H1 (cell line): Measurements from ENCODE around the gene HS3ST6. TPM values are rescaled to one million over a fixed set of nuclear protein-coding genes. Genes with fewer than 3 reads are reported as not detected.

ENCODE experiments used
- CTCF ChIA-PET: fragments of 300-600 bp; sonication (Branson Sonifier 250); formaldehyde crosslinking; loops from one replicate; lab custom pipeline; 2021; ENCODE audit not compliant: partially characterized antibody; lab: Charles Lee
- POLR2A ChIA-PET: fragments of 300-600 bp; sonication (Branson Sonifier 250); formaldehyde crosslinking; loops from one replicate; lab custom pipeline; 2021; ENCODE audit warnings: inconsistent platforms; ENCODE audit not compliant: partially characterized antibody; lab: Charles Lee
- DNase-seq, 2 experiments: peaks; one replicate each; pipeline versions ENCODE4 v3.0.0 to v3.0.0-alpha.2; 2010 to 2022; ENCODE audit warnings: low spot score in 2 of 2, low read depth in 1 of 2, mixed read lengths in 1 of 2
- FAIRE-seq: peaks from 2 replicates; lab custom pipeline; 2011; peaks lifted over from hg19 to GRCh38; lab: Jason Lieb, UNC
- H2AFZ ChIP-seq: 2 replicates; pipeline ENCODE4 v1.8.1; 2012; ENCODE audit warnings: low read length, inconsistent platforms
- H2AK5ac ChIP-seq: 2 replicates; pipeline ENCODE4 v1.6.1; 2013; ENCODE audit warnings: low read depth, low read length
- H2BK120ac ChIP-seq: replicated peaks from 2 replicates; pipeline ENCODE3; 2013; ENCODE audit warnings: low read depth, low read length, inconsistent platforms
- H2BK12ac ChIP-seq: 2 replicates; pipeline ENCODE4 v1.6.1; 2013; ENCODE audit warnings: low read depth, low read length
- H2BK15ac ChIP-seq: 2 replicates; pipeline ENCODE4 v1.6.1; 2013; ENCODE audit warnings: low read length
- H2BK20ac ChIP-seq: 2 replicates; pipeline ENCODE4 v1.6.1; 2013; ENCODE audit warnings: low read length
- H2BK5ac ChIP-seq: 2 replicates; pipeline ENCODE4 v1.6.1; 2013; ENCODE audit warnings: low read depth, low read length
- H3K14ac ChIP-seq: 2 replicates; pipeline ENCODE4 v1.6.1; 2013; ENCODE audit warnings: inconsistent platforms; ENCODE audit not compliant: insufficient read length
- H3K18ac ChIP-seq: 2 replicates; pipeline ENCODE4 v1.6.1; 2013; ENCODE audit warnings: low read length; ENCODE audit errors: extremely low read depth
- H3K23ac ChIP-seq: 2 replicates; pipeline ENCODE4 v1.6.1; 2013; ENCODE audit warnings: inconsistent platforms; ENCODE audit not compliant: insufficient read length
- H3K23me2 ChIP-seq: 2 replicates; pipeline ENCODE4 v1.6.1; 2013; ENCODE audit warnings: low read depth, low read length
- H3K27ac ChIP-seq: 2 replicates; pipeline ENCODE4 v1.6.1; 2011; ENCODE audit warnings: low read depth, low read length, inconsistent platforms
- H3K27me3 ChIP-seq, 4 experiments: replicated peaks in 1 of 4; 1 replicate in 1 of 4; 2 replicates in 3 of 4; pipeline versions ENCODE4 v1.6.1 to v1.8.1; 2011 to 2013; ENCODE audit warnings: low read length in 3 of 4, mild to moderate bottlenecking in 3 of 4, inconsistent platforms in 2 of 4, mixed read lengths in 2 of 4, moderate library complexity in 1 of 4; ENCODE audit not compliant: control insufficient read depth in 3 of 4, insufficient read depth in 3 of 4; ENCODE audit errors: extremely low read depth in 1 of 4
- H3K36me3 ChIP-seq, 4 experiments: 2 replicates each; pipeline versions ENCODE4 v1.6.1 to v1.8.1; 2011 to 2013; ENCODE audit warnings: mild to moderate bottlenecking in 4 of 4, low read length in 3 of 4, moderate library complexity in 2 of 4, control low read depth in 1 of 4, inconsistent platforms in 1 of 4; ENCODE audit not compliant: insufficient read depth in 4 of 4, control insufficient read depth in 2 of 4
- H3K4ac ChIP-seq: replicated peaks from 2 replicates; pipeline ENCODE3; 2013; ENCODE audit warnings: low read length, low read depth, mixed read lengths, inconsistent platforms; ENCODE audit not compliant: insufficient read length
- H3K4me1 ChIP-seq, 4 experiments: replicated peaks in 1 of 4; 1 replicate in 1 of 4; 2 replicates in 3 of 4; pipeline versions ENCODE4 v1.6.1 to v1.8.1; 2011 to 2013; ENCODE audit warnings: low read length in 3 of 4, inconsistent platforms in 2 of 4, mixed read lengths in 1 of 4; ENCODE audit not compliant: insufficient read depth in 4 of 4, control insufficient read depth in 3 of 4
- H3K4me2 ChIP-seq, 2 experiments: 2 replicates each; pipeline versions ENCODE4 v1.6.1 to v1.8.1; 2011 to 2013; ENCODE audit warnings: low read depth in 2 of 2, low read length in 2 of 2, control low read depth in 1 of 2, inconsistent platforms in 1 of 2, mild to moderate bottlenecking in 1 of 2; ENCODE audit not compliant: insufficient read depth in 1 of 2
- H3K4me3 ChIP-seq, 4 experiments: fragments of 200-600, 300-600 bp in 1 of 4; sonication (generic), shearing (Covaris generic), sonication (Bioruptor Twin) in 1 of 4; 2 replicates each; pipeline versions ENCODE4 v1.5.1 to v1.8.1; 2011 to 2016; ENCODE audit warnings: low read length in 4 of 4, low read depth in 3 of 4, control low read depth in 2 of 4, inconsistent platforms in 2 of 4, mild to moderate bottlenecking in 2 of 4, mixed read lengths in 1 of 4, moderate library complexity in 1 of 4; ENCODE audit not compliant: insufficient read depth in 2 of 4; ENCODE audit errors: extremely low read depth in 1 of 4
- H3K56ac ChIP-seq: replicated peaks from 2 replicates; pipeline ENCODE3; 2013; ENCODE audit warnings: low read depth, mild to moderate bottlenecking, mixed read lengths, low read length, inconsistent platforms; ENCODE audit not compliant: insufficient read length
- H3K79me1 ChIP-seq: 2 replicates; pipeline ENCODE4 v1.6.1; 2013; ENCODE audit warnings: low read depth, low read length, control low read depth
- H3K79me2 ChIP-seq, 2 experiments: 2 replicates each; pipeline versions ENCODE4 v1.6.1 to v1.8.1; 2012 to 2013; ENCODE audit warnings: low read length in 2 of 2, mild to moderate bottlenecking in 2 of 2, inconsistent platforms in 1 of 2; ENCODE audit not compliant: insufficient read depth in 2 of 2, control insufficient read depth in 1 of 2
- H3K9ac ChIP-seq, 4 experiments: replicated peaks in 1 of 4; 1 replicate in 1 of 4; 2 replicates in 3 of 4; pipeline versions ENCODE4 v1.6.1 to v1.8.1; 2011 to 2013; ENCODE audit warnings: low read depth in 3 of 4, low read length in 3 of 4, control low read depth in 2 of 4, mild to moderate bottlenecking in 2 of 4, moderate library complexity in 2 of 4, inconsistent platforms in 1 of 4; ENCODE audit errors: extremely low read depth in 1 of 4
- H3K9me3 ChIP-seq, 2 experiments: 2 replicates each; pipeline versions ENCODE4 v1.6.1 to v1.8.1; 2012 to 2013; ENCODE audit warnings: mild to moderate bottlenecking in 2 of 2, moderate library complexity in 2 of 2, control low read depth in 1 of 2, inconsistent platforms in 1 of 2, low read depth in 1 of 2, low read length in 1 of 2, mixed read lengths in 1 of 2; ENCODE audit not compliant: insufficient read depth in 2 of 2
- H4K20me1 ChIP-seq, 2 experiments: replicated peaks in 1 of 2; 2 replicates each; pipeline versions ENCODE3 to v1.8.1; 2011 to 2013; ENCODE audit warnings: inconsistent platforms in 2 of 2, low read length in 2 of 2, mild to moderate bottlenecking in 1 of 2; ENCODE audit not compliant: insufficient read depth in 2 of 2, control insufficient read depth in 1 of 2
- H4K5ac ChIP-seq: 2 replicates; pipeline ENCODE4 v1.6.1; 2013; ENCODE audit warnings: low read length, low read depth, mixed read lengths, inconsistent platforms; ENCODE audit not compliant: insufficient read length
- H4K8ac ChIP-seq: 2 replicates; pipeline ENCODE4 v1.8.0; 2013; ENCODE audit warnings: mild to moderate bottlenecking, moderate library complexity, low read length, inconsistent platforms; ENCODE audit not compliant: insufficient read depth; ENCODE audit errors: extremely low read depth
- H4K91ac ChIP-seq: replicated peaks from 2 replicates; pipeline ENCODE3; 2013; ENCODE audit warnings: low read length, mixed read lengths, inconsistent platforms; ENCODE audit not compliant: insufficient read length
- BRCA1 ChIP-seq: IDR thresholded peaks from 2 replicates; pipeline ENCODE4 v1.6.1; 2012; ENCODE audit warnings: low read depth, low read length, improper control_type of control experiment
- CHD1 ChIP-seq: IDR thresholded peaks from 2 replicates; pipeline ENCODE4 v1.6.1; 2012; ENCODE audit warnings: low read depth, low read length, improper control_type of control experiment
- CREB1 ChIP-seq: IDR thresholded peaks from 2 replicates; pipeline ENCODE4 v1.6.1; 2012; ENCODE audit warnings: inconsistent platforms
- EP300 ChIP-seq, 2 experiments: IDR thresholded peaks; 1 replicate in 1 of 2; 2 replicates in 1 of 2; pipeline ENCODE4 v1.6.1; 2011 to 2012; ENCODE audit warnings: low read depth in 2 of 2, low read length in 2 of 2, mild to moderate bottlenecking in 2 of 2, borderline replicate concordance in 1 of 2, inconsistent platforms in 1 of 2, moderate library complexity in 1 of 2
- GTF2F1 ChIP-seq: IDR thresholded peaks from 2 replicates; pipeline ENCODE4 v1.6.1; 2012; ENCODE audit warnings: low read depth, low read length, improper control_type of control experiment, borderline replicate concordance
- HDAC2 ChIP-seq, 2 experiments: fragments of 300-600 bp in 1 of 2; sonication (generic) in 1 of 2; IDR thresholded peaks; 2 replicates each; pipeline ENCODE4 v1.6.1; 2011 to 2012; ENCODE audit warnings: low read depth in 2 of 2, low read length in 2 of 2, mild to moderate bottlenecking in 2 of 2, moderate library complexity in 2 of 2, borderline replicate concordance in 1 of 2, inconsistent platforms in 1 of 2
- JUND ChIP-seq: IDR thresholded peaks from 2 replicates; pipeline ENCODE4 v1.6.1; 2011; ENCODE audit warnings: mild to moderate bottlenecking, improper control_type of control experiment, low read length
- MAFK ChIP-seq: IDR thresholded peaks from 2 replicates; pipeline ENCODE4 v1.6.1; 2012; ENCODE audit warnings: low read depth, mild to moderate bottlenecking, improper control_type of control experiment, low read length
- SP2 ChIP-seq: IDR thresholded peaks from 2 replicates; pipeline ENCODE4 v1.6.1; 2012; ENCODE audit warnings: mild to moderate bottlenecking, low read length, inconsistent platforms
- TBP ChIP-seq: IDR thresholded peaks from 2 replicates; pipeline ENCODE4 v1.6.1; 2011; ENCODE audit warnings: low read depth, low read length, improper control_type of control experiment
- TEAD4 ChIP-seq: IDR thresholded peaks from 2 replicates; pipeline ENCODE4 v1.6.1; 2012; ENCODE audit warnings: low read depth, low read length, inconsistent platforms, mixed read lengths
- WGBS, 2 experiments: shearing (Covaris generic) in 1 of 2; methylation state at CpG; one replicate each; pipeline versions ENCODE4 v1.1.6 to v1.1.7; 2013 to 2015; ENCODE audit warnings: low lambda C conversion rate in 2 of 2, mixed read lengths in 2 of 2, inconsistent platforms in 1 of 2, low coverage in 1 of 2, missing lambda C conversion rate in 1 of 2; ENCODE audit not compliant: insufficient replicate concordance in 2 of 2, insufficient coverage in 1 of 2, insufficient read length in 1 of 2; ENCODE audit errors: extremely low coverage in 1 of 2, missing lambda C conversion rate in 1 of 2; 5-methylcytosine and 5-hydroxymethylcytosine counted together
- polyA plus RNA-seq, 7 experiments: library from polyadenylated mRNA; depleted of rRNA in 3 of 7; stranded (reverse) in 5 of 7; unstranded in 2 of 7; fragments of >200 nt in 5 of 7; fragments of 200-250 nt in 2 of 7; gene quantifications; 1 replicate in 5 of 7; 2 replicates in 1 of 7; 4 replicates in 1 of 7; pipeline versions ENCODE4 v1.2.1 to v1.2.3, GENCODE V29; 2011 to 2013; ENCODE audit warnings: missing spikeins in 2 of 7, mixed read lengths in 2 of 7
- total RNA-seq: library from RNA; stranded (reverse); fragmentation: NEBNext Ultra II Directional; extraction: Animal tissue kit (Norgen Biotek cat#: 25700); gene quantifications from 2 replicates; pipeline ENCODE4 v1.2.1, GENCODE V29; 2021
- TF ChIP-seq, protein P1 (sequence below), 3 experiments: IDR thresholded peaks; 1 replicate in 2 of 3; 2 replicates in 1 of 3; pipeline versions ENCODE4 v1.5.1 to v1.6.1; 2011; ENCODE audit warnings: low read length in 3 of 3, mild to moderate bottlenecking in 3 of 3, inconsistent platforms in 2 of 3, low read depth in 1 of 3, moderate library complexity in 1 of 3; ENCODE audit not compliant: insufficient read depth in 1 of 3; ENCODE audit errors: control extremely low read depth in 1 of 3

Gene HS3ST6
- total and polyA plus RNA-seq, 2 of the 8 experiments (the other 6 are each of a cell fraction or from before 2014, with no cell fraction given) = 0.36 to 0.39 TPM

DNA sequence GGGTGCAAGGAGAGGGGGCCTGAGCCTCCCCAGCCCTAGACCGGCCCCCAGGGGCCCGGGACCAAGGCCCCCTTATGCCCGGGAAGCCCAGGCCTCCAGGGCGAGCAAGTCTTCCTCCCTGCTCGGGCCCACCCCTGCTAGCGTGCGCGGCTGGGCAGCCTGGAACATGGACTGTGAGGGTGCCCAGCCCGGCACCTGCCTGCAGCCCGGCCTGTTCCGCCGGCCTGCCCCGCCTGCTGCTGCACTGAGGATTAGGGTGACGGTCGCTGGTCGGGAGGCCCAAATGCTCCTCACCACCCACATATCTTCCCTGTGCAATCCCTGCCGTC is 6.0 kb downstream of the HS3ST6 start:
- Histone ChIP-seq H3K56ac (no peak overlapping the region), H2BK20ac (no peak overlapping the region), H2BK15ac (no peak overlapping the region), H2AK5ac (no peak overlapping the region), H3K79me1 (no peaks in the 10 kb centered on the region), H3K4me1 (peaks cover 0 to 38% (median 14%) of the 10 kb centered on the region in 4 experiments; a peak in 6 of 7 replicates), H3K23me2 (no peaks in the 10 kb centered on the region), H2BK12ac (no peak overlapping the region), H3K4me2 (no peak overlapping the region), H4K8ac (no peak overlapping the region; the same call in 1 of the 2 replicates)
- no peak for TF ChIP-seq MAFK
- TF ChIP-seq, protein P1, sequence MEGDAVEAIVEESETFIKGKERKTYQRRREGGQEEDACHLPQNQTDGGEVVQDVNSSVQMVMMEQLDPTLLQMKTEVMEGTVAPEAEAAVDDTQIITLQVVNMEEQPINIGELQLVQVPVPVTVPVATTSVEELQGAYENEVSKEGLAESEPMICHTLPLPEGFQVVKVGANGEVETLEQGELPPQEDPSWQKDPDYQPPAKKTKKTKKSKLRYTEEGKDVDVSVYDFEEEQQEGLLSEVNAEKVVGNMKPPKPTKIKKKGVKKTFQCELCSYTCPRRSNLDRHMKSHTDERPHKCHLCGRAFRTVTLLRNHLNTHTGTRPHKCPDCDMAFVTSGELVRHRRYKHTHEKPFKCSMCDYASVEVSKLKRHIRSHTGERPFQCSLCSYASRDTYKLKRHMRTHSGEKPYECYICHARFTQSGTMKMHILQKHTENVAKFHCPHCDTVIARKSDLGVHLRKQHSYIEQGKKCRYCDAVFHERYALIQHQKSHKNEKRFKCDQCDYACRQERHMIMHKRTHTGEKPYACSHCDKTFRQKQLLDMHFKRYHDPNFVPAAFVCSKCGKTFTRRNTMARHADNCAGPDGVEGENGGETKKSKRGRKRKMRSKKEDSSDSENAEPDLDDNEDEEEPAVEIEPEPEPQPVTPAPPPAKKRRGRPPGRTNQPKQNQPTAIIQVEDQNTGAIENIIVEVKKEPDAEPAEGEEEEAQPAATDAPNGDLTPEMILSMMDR (IDR thresholded peaks at IDR 0.05; ENCODE audit: control extremely low read depth in 1 of 3, insufficient read depth in 1 of 3, low read depth in 1 of 3, low read length in 3 of 3) = no peak
- no peak for TF ChIP-seq GTF2F1
- TF ChIP-seq TBP = no peak
- TF ChIP-seq HDAC2 (IDR thresholded peaks at IDR 0.05; ENCODE audit: borderline replicate concordance in 1 of 2, low read depth in 2 of 2, low read length in 2 of 2) = no peak
- no peak for TF ChIP-seq BRCA1
- TF ChIP-seq CHD1 = no peak
- TF ChIP-seq TEAD4 = no peak
- no peak for TF ChIP-seq SP2
- no peak for TF ChIP-seq CREB1
- TF ChIP-seq JUND = no peak
- no peak for TF ChIP-seq EP300 (IDR thresholded peaks at IDR 0.05; ENCODE audit: borderline replicate concordance in 1 of 2, low read depth in 2 of 2, low read length in 2 of 2)
- TF ChIP-seq, all 59 proteins: peak for 0
- no peak overlapping the region for H4K91ac ChIP-seq
- H3K36me3 ChIP-seq = no peaks in the 10 kb centered on the region
- no peak overlapping the region for H2AFZ ChIP-seq
- H3K4me3 ChIP-seq = no peak overlapping the region
- H3K9me3 ChIP-seq = no peaks in the 10 kb centered on the region
- peaks cover 4 to 29% (median 23%) of the 10 kb centered on the region in 4 experiments for H3K27me3 ChIP-seq
- H3K14ac ChIP-seq = no peak overlapping the region
- no peak overlapping the region for H3K18ac ChIP-seq
- POLR2A ChIA-PET = interaction anchor here (0.5 to 1.1 kb wide), 2 partner anchors 43 to 49 kb away, joined by 3 to 6 read pairs; no protein-coding TSS in a partner anchor
- H3K79me2 ChIP-seq = no peaks in the 10 kb centered on the region
- H3K4ac ChIP-seq = no peak overlapping the region
- no peak overlapping the region for H2BK120ac ChIP-seq
- 87% methylated on average over 14 of the region's 17 CpGs; no CpG with 5 or more reads in 1 of the 2 experiments for WGBS, 2 experiments
- H4K5ac ChIP-seq = no peak overlapping the region
- peaks cover 0 to 5% of the 10 kb centered on the region in 2 experiments for H4K20me1 ChIP-seq
- CTCF ChIA-PET = no interaction called here
- no peak for FAIRE-seq
- no peak overlapping the region for H3K23ac ChIP-seq
- no peak overlapping the region for H3K9ac ChIP-seq
- no peak overlapping the region for H2BK5ac ChIP-seq
- DNase-seq = no peak
- H3K27ac ChIP-seq = no peak overlapping the region
